Neural progenitor cell (in vitro differentiated cells): ENCODE results near the gene STARD3. TPM values are rescaled to one million over a fixed set of nuclear protein-coding genes. Genes with fewer than 3 reads are reported as not detected.

Source experiments
- DNase-seq: peaks from one replicate; pipeline ENCODE4 v3.0.0-alpha.2; 2016; ENCODE audit warnings: low spot score
- H2AFZ ChIP-seq: fragments of 200-600 bp; sonication (generic); replicated peaks from 2 replicates; pipeline ENCODE4 v1.6.1; 2016; ENCODE audit warnings: antibody characterized with exemption
- H3F3A ChIP-seq: fragments of 200-600 bp; sonication (generic); 2 replicates; pipeline ENCODE4 v1.6.1; 2016; ENCODE audit warnings: antibody characterized with exemption, low read depth
- H3K27ac ChIP-seq: fragments of 200-600 bp; sonication (generic); 2 replicates; pipeline ENCODE4 v1.5.1; 2016; ENCODE audit warnings: mild to moderate bottlenecking
- H3K27me3 ChIP-seq: fragments of 200-600 bp; sonication (generic); 2 replicates; pipeline ENCODE4 v1.6.1; 2016; ENCODE audit warnings: mild to moderate bottlenecking, moderate library complexity
- H3K36me3 ChIP-seq: fragments of 200-600 bp; sonication (generic); 2 replicates; pipeline ENCODE4 v1.5.1; 2016
- H3K4me1 ChIP-seq: fragments of 200-600 bp; sonication (generic); 2 replicates; pipeline ENCODE4 v1.6.1; 2016; ENCODE audit warnings: mixed run types
- H3K4me2 ChIP-seq: fragments of 200-600 bp; sonication (generic); 2 replicates; pipeline ENCODE4 v1.6.1; 2016
- H3K4me3 ChIP-seq: fragments of 200-600 bp; sonication (generic); 2 replicates; pipeline ENCODE4 v1.5.1; 2016
- H3K79me2 ChIP-seq: fragments of 200-600 bp; sonication (generic); 2 replicates; pipeline ENCODE4 v1.6.1; 2016; ENCODE audit warnings: low read depth
- H3K9ac ChIP-seq: fragments of 200-600 bp; sonication (generic); 2 replicates; pipeline ENCODE4 v1.6.1; 2016
- H3K9me3 ChIP-seq: fragments of 200-600 bp; sonication (generic); 2 replicates; pipeline ENCODE4 v1.5.1; 2016; ENCODE audit warnings: low read depth
- H4K20me1 ChIP-seq: fragments of 200-600 bp; sonication (generic); 2 replicates; pipeline ENCODE4 v1.6.1; 2016; ENCODE audit warnings: low read depth
- H3K27ac Mint-ChIP-seq: 3 replicates; pipeline ENCODE4 v1.8.0; 2021; ENCODE audit warnings: mixed read lengths
- H3K27me3 Mint-ChIP-seq: 2 replicates; pipeline ENCODE4 v1.8.0; 2022; ENCODE audit warnings: low read depth, mild to moderate bottlenecking, inconsistent platforms, moderate library complexity, mixed read lengths; ENCODE audit not compliant: insufficient read depth
- H3K36me3 Mint-ChIP-seq: 3 replicates; pipeline ENCODE4 v1.8.0; 2021; ENCODE audit warnings: mixed read lengths
- H3K4me1 Mint-ChIP-seq: 3 replicates; pipeline ENCODE4 v1.8.0; 2021; ENCODE audit warnings: mixed read lengths
- H3K4me3 Mint-ChIP-seq: 3 replicates; pipeline ENCODE4 v1.8.0; 2021; ENCODE audit warnings: mild to moderate bottlenecking, moderate library complexity, mixed read lengths
- H3K9me3 Mint-ChIP-seq: 3 replicates; pipeline ENCODE4 v1.8.0; 2020; ENCODE audit warnings: mixed read lengths
- EZH2 ChIP-seq: fragments of 200-600 bp; sonication (generic); IDR thresholded peaks from 2 replicates; pipeline ENCODE4 v1.6.1; 2017; ENCODE audit warnings: antibody characterized with exemption, mild to moderate bottlenecking, moderate library complexity
- EZH2phosphoT487 ChIP-seq: fragments of 200-600 bp; sonication (generic); IDR thresholded peaks from 2 replicates; pipeline ENCODE4 v1.6.1; 2017; ENCODE audit warnings: antibody characterized with exemption
- total RNA-seq: library from RNA; depleted of rRNA; stranded (reverse); fragments of >200 nt; gene quantifications from 2 replicates; pipeline ENCODE4 v1.2.3, GENCODE V29; 2015; ENCODE audit warnings: low replicate concordance
- TF ChIP-seq, protein P1 (sequence below): fragments of 200-600 bp; sonication (generic); IDR thresholded peaks from 2 replicates; pipeline ENCODE4 v1.5.1; 2017; ENCODE audit warnings: antibody characterized with exemption, mild to moderate bottlenecking

Gene STARD3
- total RNA-seq, 1 donor from 2014 or later, result 21.5 TPM

- H3K9me3 ChIP-seq, result no peaks in the 10 kb centered on the region
- Mint-ChIP-seq H3K36me3 (no peaks in the 10 kb centered on the region), H3K27ac (peak overlapping the region; percentile 72), H3K4me1 (peaks cover 28% of the 10 kb centered on the region), H3K9me3 (no peaks in the 10 kb centered on the region), H3K4me3 (peak overlapping the region; percentile 34), H3K27me3 (peaks cover 51% of the 10 kb centered on the region)
- DNase-seq, result no peak
- peaks cover 13% of the 10 kb centered on the region for H4K20me1 ChIP-seq
- H3K4me2 ChIP-seq, result no peak overlapping the region
- peaks cover 28% of the 10 kb centered on the region for H3K4me1 ChIP-seq
- no peak overlapping the region for H3K4me3 ChIP-seq
- H2AFZ ChIP-seq, result no peak overlapping the region
- H3F3A ChIP-seq, result peaks cover 27% of the 10 kb centered on the region
- no peaks in the 10 kb centered on the region for H3K36me3 ChIP-seq
- peaks cover 79% of the 10 kb centered on the region for H3K27me3 ChIP-seq
- no peaks in the 10 kb centered on the region for H3K79me2 ChIP-seq
- TF ChIP-seq EZH2, result peak; percentile 19
- TF ChIP-seq, protein P1, sequence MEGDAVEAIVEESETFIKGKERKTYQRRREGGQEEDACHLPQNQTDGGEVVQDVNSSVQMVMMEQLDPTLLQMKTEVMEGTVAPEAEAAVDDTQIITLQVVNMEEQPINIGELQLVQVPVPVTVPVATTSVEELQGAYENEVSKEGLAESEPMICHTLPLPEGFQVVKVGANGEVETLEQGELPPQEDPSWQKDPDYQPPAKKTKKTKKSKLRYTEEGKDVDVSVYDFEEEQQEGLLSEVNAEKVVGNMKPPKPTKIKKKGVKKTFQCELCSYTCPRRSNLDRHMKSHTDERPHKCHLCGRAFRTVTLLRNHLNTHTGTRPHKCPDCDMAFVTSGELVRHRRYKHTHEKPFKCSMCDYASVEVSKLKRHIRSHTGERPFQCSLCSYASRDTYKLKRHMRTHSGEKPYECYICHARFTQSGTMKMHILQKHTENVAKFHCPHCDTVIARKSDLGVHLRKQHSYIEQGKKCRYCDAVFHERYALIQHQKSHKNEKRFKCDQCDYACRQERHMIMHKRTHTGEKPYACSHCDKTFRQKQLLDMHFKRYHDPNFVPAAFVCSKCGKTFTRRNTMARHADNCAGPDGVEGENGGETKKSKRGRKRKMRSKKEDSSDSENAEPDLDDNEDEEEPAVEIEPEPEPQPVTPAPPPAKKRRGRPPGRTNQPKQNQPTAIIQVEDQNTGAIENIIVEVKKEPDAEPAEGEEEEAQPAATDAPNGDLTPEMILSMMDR, result no peak
- H3K27ac ChIP-seq, result no peak overlapping the region
- no peak overlapping the region for H3K9ac ChIP-seq
Measured at GRCh38 chr17:39625198-39625785, 11.7 kb upstream of the STARD3 start.

GRCh38 chr17:39626171-39627046 lies 10.5 kb upstream of the STARD3 start, which contains the start of gene PPP1R1B:
Gene PPP1R1B, plus strand, starts transcription at chr17:39626952. Its CDS starts 441 bp downstream, at chr17:39627393.
- peaks cover 68% of the 10 kb centered on the region for H3K27me3 ChIP-seq
- peak within 1 kb of the TSS; percentile 67 for H3K4me3 ChIP-seq
- DNase-seq, result peak; percentile 52
- Mint-ChIP-seq H3K4me3 (peak within 1 kb of the TSS; percentile 80), H3K9me3 (no peaks in the 10 kb centered on the region), H3K36me3 (no peaks in the 10 kb centered on the region), H3K27me3 (peaks cover 54% of the 10 kb centered on the region), H3K27ac (no peak within 1 kb of the TSS), H3K4me1 (peaks cover 28% of the 10 kb centered on the region)
- no peaks in the 10 kb centered on the region for H3K79me2 ChIP-seq
- H2AFZ ChIP-seq, result peak within 1 kb of the TSS; percentile 91
- H3F3A ChIP-seq, result peaks cover 27% of the 10 kb centered on the region
- no peaks in the 10 kb centered on the region for H3K9me3 ChIP-seq
- H3K9ac ChIP-seq, result no peak within 1 kb of the TSS
- H3K4me1 ChIP-seq, result peaks cover 28% of the 10 kb centered on the region
- no peak for TF ChIP-seq EZH2phosphoT487
- peaks cover 13% of the 10 kb centered on the region for H4K20me1 ChIP-seq
- no peaks in the 10 kb centered on the region for H3K36me3 ChIP-seq
- peak within 1 kb of the TSS; percentile 100 for H3K4me2 ChIP-seq
- H3K27ac ChIP-seq, result no peak within 1 kb of the TSS

- Histone ChIP-seq H2AFZ (peak overlapping the region; percentile 91), H3K4me2 (peak overlapping the region; percentile 100), H3F3A (peaks cover 25% of the 10 kb centered on the region), H3K4me3 (peak overlapping the region; percentile 67), H3K9ac (no peak overlapping the region), H3K9me3 (no peaks in the 10 kb centered on the region), H3K79me2 (no peaks in the 10 kb centered on the region), H3K27ac (no peak overlapping the region), H3K4me1 (peaks cover 28% of the 10 kb centered on the region), H3K36me3 (no peaks in the 10 kb centered on the region), H3K27me3 (peaks cover 63% of the 10 kb centered on the region), H4K20me1 (peaks cover 13% of the 10 kb centered on the region)
- peak; percentile 54 for DNase-seq
- Mint-ChIP-seq H3K9me3 (no peaks in the 10 kb centered on the region), H3K27me3 (peaks cover 53% of the 10 kb centered on the region), H3K27ac (no peak overlapping the region), H3K4me1 (peaks cover 23% of the 10 kb centered on the region), H3K36me3 (no peaks in the 10 kb centered on the region), H3K4me3 (peak overlapping the region; percentile 80)
- TF ChIP-seq, protein P1, result peak; percentile 3
- TF ChIP-seq EZH2 (peak; percentile 88), EZH2phosphoT487 (no peak)
Measured at GRCh38 chr17:39627047-39627711, 9.8 kb upstream of the STARD3 start.
